Karpas-422 (cell line): ENCODE data around the gene QRFPR. TPM values are rescaled to one million over a fixed set of nuclear protein-coding genes. Genes with fewer than 3 reads are reported as not detected.
"Not testable (repeated sequence)": the region's sequence is repeated elsewhere in the genome, so short reads cannot be mapped to it uniquely, and the experiment has no call there.

Experiments
- DNase-seq: peaks from one replicate; pipeline ENCODE4 v3.0.0-alpha.2; 2015
- H2AFZ ChIP-seq: fragments of 200-600 bp; sonication (generic); 2 replicates; pipeline ENCODE4 v1.6.1; 2014; ENCODE audit warnings: antibody characterized with exemption, low read length, mixed read lengths
- H3K27ac ChIP-seq: fragments of 200-600 bp; sonication (generic); 2 replicates; pipeline ENCODE4 v1.5.1; 2014; ENCODE audit warnings: mild to moderate bottlenecking, low read length, moderate library complexity
- H3K27me3 ChIP-seq: fragments of 200-600 bp; sonication (generic); 2 replicates; pipeline ENCODE4 v1.6.1; 2014; ENCODE audit warnings: low read length, mixed read lengths
- H3K36me3 ChIP-seq: fragments of 200-600 bp; sonication (generic); 2 replicates; pipeline ENCODE4 v1.6.1; 2014; ENCODE audit warnings: low read length, mixed read lengths; ENCODE audit not compliant: insufficient read depth
- H3K4me1 ChIP-seq: fragments of 200-600 bp; sonication (generic); 2 replicates; pipeline ENCODE4 v1.6.1; 2014; ENCODE audit warnings: mild to moderate bottlenecking, low read length, mixed read lengths
- H3K4me2 ChIP-seq: fragments of 200-600 bp; sonication (generic); 2 replicates; pipeline ENCODE4 v1.6.1; 2014; ENCODE audit warnings: low read length, low read depth, mild to moderate bottlenecking; ENCODE audit not compliant: poor library complexity, severe bottlenecking
- H3K4me3 ChIP-seq: fragments of 200-600 bp; sonication (generic); 2 replicates; pipeline ENCODE4 v1.5.1; 2014; ENCODE audit warnings: mild to moderate bottlenecking, antibody characterized with exemption, low read length, mixed read lengths
- H3K79me2 ChIP-seq: fragments of 200-600 bp; sonication (generic); 2 replicates; pipeline ENCODE4 v1.6.1; 2014; ENCODE audit warnings: mild to moderate bottlenecking, low read length, mixed read lengths
- H3K9ac ChIP-seq: fragments of 200-600 bp; sonication (generic); 2 replicates; pipeline ENCODE4 v1.6.0; 2014; ENCODE audit warnings: low read length
- H3K9me2 ChIP-seq: fragments of 200-600 bp; sonication (generic), shearing (Covaris generic); replicated peaks from 2 replicates; pipeline ENCODE4 v1.6.0; 2014; ENCODE audit warnings: mild to moderate bottlenecking, low read length, moderate library complexity; ENCODE audit not compliant: insufficient read depth
- H3K9me3 ChIP-seq: fragments of 300-700, 200-600 bp; sonication (generic); 2 replicates; pipeline ENCODE4 v1.6.1; 2014; ENCODE audit warnings: low read length, mixed read lengths
- H4K20me1 ChIP-seq: fragments of 200-600 bp; sonication (generic); 2 replicates; pipeline ENCODE4 v1.6.1; 2014; ENCODE audit warnings: mild to moderate bottlenecking, antibody characterized with exemption, low read length, low read depth; ENCODE audit not compliant: insufficient read depth
- total RNA-seq: library from RNA; depleted of rRNA; stranded (reverse); fragments of >200 nt; shearing (Covaris generic); gene quantifications from 2 replicates; pipeline ENCODE4 v1.2.3, GENCODE V29; 2014; ENCODE audit warnings: low replicate concordance

QRFPR gene
- total RNA-seq, 1 experiment from 2014 or later, result not detected

GRCh38 chr4:121336706-121337105, 44.1 kb downstream of the QRFPR start:
- no peaks in the 10 kb centered on the region for H3K9me3 ChIP-seq
- H3K27ac ChIP-seq, result no peak overlapping the region
- no peaks in the 10 kb centered on the region for H3K27me3 ChIP-seq
- no peaks in the 10 kb centered on the region for H3K9me2 ChIP-seq
- H4K20me1 ChIP-seq, result no peaks in the 10 kb centered on the region
- H3K4me1 ChIP-seq, result no peaks in the 10 kb centered on the region
- no peak overlapping the region for H2AFZ ChIP-seq
- H3K4me2 ChIP-seq, result no peak overlapping the region
- no peaks in the 10 kb centered on the region for H3K79me2 ChIP-seq
- DNase-seq, result no peak
- no peak overlapping the region for H3K9ac ChIP-seq
- H3K4me3 ChIP-seq, result no peak overlapping the region
- no peaks in the 10 kb centered on the region for H3K36me3 ChIP-seq

DNA sequence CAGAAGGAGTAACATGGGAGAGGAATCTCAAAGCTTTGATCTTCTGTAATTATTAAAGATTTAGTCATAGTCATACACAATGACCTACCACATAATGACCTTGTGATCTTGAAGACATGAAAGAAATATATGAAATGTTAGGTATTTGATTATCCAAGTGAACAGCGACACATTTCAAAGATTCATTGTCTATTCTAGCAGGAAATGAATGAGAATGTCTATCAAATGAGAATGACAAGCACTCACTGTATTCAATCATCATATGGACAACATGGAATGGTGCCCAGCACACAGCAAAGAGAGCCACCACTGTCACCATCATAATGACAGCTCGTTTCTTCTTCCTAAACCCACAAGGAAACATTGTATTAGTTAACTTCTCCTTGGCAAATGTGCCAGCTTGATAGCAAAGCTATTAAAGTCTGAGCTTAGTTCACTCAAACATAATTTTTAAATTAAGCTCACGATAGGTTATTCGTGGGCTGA, 50.6 kb downstream of the QRFPR start:
- no peak for DNase-seq
- H3K9me3 ChIP-seq, result no peaks in the 10 kb centered on the region
- H3K36me3 ChIP-seq, result no peaks in the 10 kb centered on the region
- no peak overlapping the region for H2AFZ ChIP-seq
- no peaks in the 10 kb centered on the region for H3K79me2 ChIP-seq
- H3K9ac ChIP-seq, result no peak overlapping the region
- no peaks in the 10 kb centered on the region for H4K20me1 ChIP-seq
- no peaks in the 10 kb centered on the region; the same call in 1 of the 2 replicates for H3K27me3 ChIP-seq
- H3K27ac ChIP-seq, result no peak overlapping the region
- H3K4me3 ChIP-seq, result no peak overlapping the region
- no peaks in the 10 kb centered on the region for H3K4me1 ChIP-seq
- no peak overlapping the region for H3K4me2 ChIP-seq
- no peaks in the 10 kb centered on the region for H3K9me2 ChIP-seq

- no peak overlapping the region for H2AFZ ChIP-seq
These were observed 54.2 kb downstream of the QRFPR start for GRCh38 chr4:121326597-121326996.

GRCh38 chr4:121324331-121324730, 56.5 kb downstream of the QRFPR start:
- no peak overlapping the region for H3K9ac ChIP-seq
- H2AFZ ChIP-seq, result no peak overlapping the region
- no peaks in the 10 kb centered on the region for H3K36me3 ChIP-seq
- H3K4me2 ChIP-seq, result no peak overlapping the region
- no peaks in the 10 kb centered on the region for H3K79me2 ChIP-seq
- H4K20me1 ChIP-seq, result no peaks in the 10 kb centered on the region
- DNase-seq, result no peak
- H3K27ac ChIP-seq, result no peak overlapping the region
- H3K27me3 ChIP-seq, result no peaks in the 10 kb centered on the region; the same call in 1 of the 2 replicates
- H3K4me1 ChIP-seq, result no peaks in the 10 kb centered on the region
- no peaks in the 10 kb centered on the region for H3K9me2 ChIP-seq
- no peak overlapping the region for H3K4me3 ChIP-seq
- no peaks in the 10 kb centered on the region for H3K9me3 ChIP-seq

More at GRCh38 chr4:121326597-121326996, 54.2 kb downstream of the QRFPR start:
- H3K79me2 ChIP-seq, result no peaks in the 10 kb centered on the region
- H3K9me2 ChIP-seq, result no peaks in the 10 kb centered on the region
- no peaks in the 10 kb centered on the region for H3K9me3 ChIP-seq
- DNase-seq, result no peak
- H3K4me2 ChIP-seq, result no peak overlapping the region
- H3K9ac ChIP-seq, result no peak overlapping the region
- no peaks in the 10 kb centered on the region for H3K36me3 ChIP-seq
- H4K20me1 ChIP-seq, result no peaks in the 10 kb centered on the region
- H3K27ac ChIP-seq, result no peak overlapping the region
- H3K27me3 ChIP-seq, result no peaks in the 10 kb centered on the region; the same call in 1 of the 2 replicates
- no peak overlapping the region for H3K4me3 ChIP-seq
- no peaks in the 10 kb centered on the region for H3K4me1 ChIP-seq

GRCh38 chr4:121321466-121321865, 59.4 kb downstream of the QRFPR start:
- Histone ChIP-seq H4K20me1 (no peaks in the 10 kb centered on the region), H3K4me1 (no peaks in the 10 kb centered on the region), H3K4me2 (no peak overlapping the region), H3K9ac (no peak overlapping the region), H2AFZ (no peak overlapping the region), H3K27me3 (no peaks in the 10 kb centered on the region; the same call in 1 of the 2 replicates), H3K27ac (no peak overlapping the region), H3K9me2 (no peaks in the 10 kb centered on the region), H3K36me3 (no peaks in the 10 kb centered on the region), H3K9me3 (no peaks in the 10 kb centered on the region), H3K4me3 (no peak overlapping the region), H3K79me2 (no peaks in the 10 kb centered on the region)
- no peak for DNase-seq

DNA sequence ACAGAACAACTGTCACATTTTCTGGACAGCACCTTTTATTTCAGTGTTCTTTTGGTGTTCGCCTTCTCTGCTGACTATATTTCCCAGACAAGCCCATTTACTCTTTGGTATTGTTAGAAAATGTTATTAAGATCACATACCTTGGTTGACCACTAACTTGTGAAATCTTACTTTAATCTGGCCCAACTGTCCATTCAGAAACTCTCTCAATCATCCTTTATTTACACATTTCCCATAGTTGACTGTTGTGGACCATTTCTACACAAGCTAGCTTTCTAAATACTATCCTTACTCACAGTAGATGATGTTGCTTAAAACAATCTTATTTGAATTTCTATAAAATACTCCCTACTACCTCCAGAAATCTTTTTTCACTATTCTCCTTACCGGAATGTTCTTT, 64.7 kb downstream of the QRFPR start:
- no peak for DNase-seq
- Histone ChIP-seq H3K4me2 (no peak overlapping the region), H4K20me1 (no peaks in the 10 kb centered on the region), H2AFZ (no peak overlapping the region), H3K27ac (no peak overlapping the region), H3K4me3 (no peak overlapping the region), H3K4me1 (no peaks in the 10 kb centered on the region), H3K9me3 (no peaks in the 10 kb centered on the region), H3K27me3 (no peaks in the 10 kb centered on the region), H3K9ac (no peak overlapping the region), H3K9me2 (no peaks in the 10 kb centered on the region), H3K79me2 (no peaks in the 10 kb centered on the region), H3K36me3 (no peaks in the 10 kb centered on the region)

DNA sequence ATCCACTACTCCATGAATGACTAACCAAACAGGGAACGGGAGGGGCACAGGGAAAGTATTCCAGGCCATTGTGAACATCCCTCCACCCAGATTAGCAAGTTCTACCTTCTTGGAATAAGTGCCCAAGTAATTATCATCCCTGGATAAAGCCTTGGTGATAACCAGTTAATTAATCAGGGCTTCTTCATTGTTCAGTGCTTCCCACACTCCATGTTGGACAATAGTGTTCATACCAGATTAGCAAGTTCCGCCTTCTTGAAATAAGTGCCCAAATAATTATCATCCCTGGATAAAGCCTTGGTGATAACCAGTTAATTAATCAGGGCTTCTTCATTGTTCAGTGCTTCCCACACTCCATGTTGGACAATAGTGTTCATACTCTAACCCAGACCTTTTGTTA, 67.4 kb downstream of the QRFPR start:
- not testable (repeated sequence) for H3K27ac ChIP-seq, H3K9me3 ChIP-seq, H3K27me3 ChIP-seq, H3K4me2 ChIP-seq, H3K4me3 ChIP-seq, H4K20me1 ChIP-seq, H3K9ac ChIP-seq, H3K4me1 ChIP-seq, H3K36me3 ChIP-seq, H3K79me2 ChIP-seq, DNase-seq, H3K9me2 ChIP-seq, H2AFZ ChIP-seq

GRCh38 chr4:121308828-121309227, 72.0 kb downstream of the QRFPR start:
- Histone ChIP-seq H2AFZ (no peak overlapping the region), H3K4me1 (no peaks in the 10 kb centered on the region), H3K27ac (no peak overlapping the region), H3K27me3 (no peaks in the 10 kb centered on the region), H3K9ac (no peak overlapping the region), H3K9me2 (no peaks in the 10 kb centered on the region), H3K4me3 (no peak overlapping the region), H3K9me3 (no peaks in the 10 kb centered on the region), H3K36me3 (no peaks in the 10 kb centered on the region), H4K20me1 (no peaks in the 10 kb centered on the region), H3K79me2 (no peaks in the 10 kb centered on the region), H3K4me2 (no peak overlapping the region)
- DNase-seq, result no peak

DNA sequence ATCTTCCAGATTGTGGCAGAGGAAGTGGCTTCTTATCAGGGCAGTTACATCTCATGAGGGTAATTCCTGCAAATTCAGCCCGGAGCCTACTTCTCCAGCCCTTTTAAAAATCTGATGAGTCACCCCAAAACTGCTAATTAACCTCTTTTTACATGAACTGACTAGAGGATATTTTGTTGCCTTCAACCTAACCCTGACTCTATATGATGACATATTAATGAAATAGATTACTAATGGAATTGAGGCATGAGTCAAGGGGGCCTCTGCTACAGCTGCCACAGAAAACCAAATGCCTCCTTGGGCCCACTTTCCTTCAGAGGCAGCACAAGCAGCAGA, 72.5 kb downstream of the QRFPR start:
- Histone ChIP-seq H3K9ac (no peak overlapping the region), H3K4me1 (no peaks in the 10 kb centered on the region), H3K9me2 (no peaks in the 10 kb centered on the region), H2AFZ (no peak overlapping the region), H3K36me3 (no peaks in the 10 kb centered on the region), H3K79me2 (no peaks in the 10 kb centered on the region), H3K4me2 (no peak overlapping the region), H4K20me1 (no peaks in the 10 kb centered on the region), H3K4me3 (no peak overlapping the region), H3K27ac (no peak overlapping the region), H3K27me3 (no peaks in the 10 kb centered on the region), H3K9me3 (no peaks in the 10 kb centered on the region)
- DNase-seq, result no peak
